Mammary epithelial cell (primary cell): ENCODE data around the gene NUAK1.

ENCODE experiments used
- CTCF ChIP-seq, 2 donors: IDR thresholded peaks in 1 of 2; conservative IDR thresholded peaks in 1 of 2; 2 replicates each; pipeline ENCODE4 v1.5.1; 2011 to 2012; ENCODE audit warnings: inconsistent platforms in 2 of 2, low read length in 2 of 2, mild to moderate bottlenecking in 2 of 2, control low read depth in 1 of 2, low read depth in 1 of 2; ENCODE audit not compliant: insufficient read depth in 1 of 2; ENCODE audit errors: extremely low read depth in 1 of 2
- EZH2 ChIP-seq: IDR thresholded peaks from 2 replicates; pipeline ENCODE4 v1.6.1; 2012; ENCODE audit warnings: low read length, inconsistent platforms, borderline replicate concordance

GRCh38 chr12:106135075-106135474, 3.7 kb downstream of the NUAK1 start:
- TF ChIP-seq CTCF (conservative IDR thresholded peaks at IDR 0.05 in 1 of 2, IDR thresholded peaks at IDR 0.05 in 1 of 2; ENCODE audit: extremely low read depth in 1 of 2, insufficient read depth in 1 of 2, low read depth in 1 of 2, low read length in 2 of 2) (no peak), EZH2 (no peak)
